IMR-90 (cell line): ENCODE data around the gene DPF3. TPM values are rescaled to one million over a fixed set of nuclear protein-coding genes. Genes with fewer than 3 reads are reported as not detected.

Experiments used
- ATAC-seq: fragments of 200-7000 bp; cut with Tn5 transposase; 2 replicates; pipeline ENCODE4 v1.9.1; 2020; ENCODE audit warnings: low read depth, mild to moderate bottlenecking, moderate library complexity
- BruUV-seq: library from RNA; stranded (reverse); fragments of 400-500 nt; replicated peaks from 2 replicates; lab custom pipeline; 2021; lab: Mats Ljungman, UMichigan
- CTCF ChIA-PET: fragments of 300-600 bp; formaldehyde crosslinking; extraction: SDS; loops from one replicate; lab custom pipeline; 2021; ENCODE audit warnings: antibody characterized with exemption; lab: Yijun Ruan, JAX
- POLR2A ChIA-PET: fragments of 300-600 bp; sonication (Branson Sonifier 250); formaldehyde crosslinking; loops from one replicate; lab custom pipeline; 2022; ENCODE audit warnings: antibody characterized with exemption; ENCODE audit not compliant: unreplicated experiment; lab: Charles Lee
- DNase-seq: peaks from one replicate; pipeline ENCODE4 v3.0.0; 2013
- H2AFZ ChIP-seq: replicated peaks from 2 replicates; pipeline ENCODE3; 2013; ENCODE audit warnings: low read length, mild to moderate bottlenecking; ENCODE audit not compliant: poor library complexity
- H2AK5ac ChIP-seq: 2 replicates; pipeline ENCODE4 v1.6.1; 2013; ENCODE audit warnings: low read depth, low read length, inconsistent platforms
- H2AK9ac ChIP-seq: replicated peaks from 2 replicates; pipeline ENCODE3; 2013; ENCODE audit warnings: mild to moderate bottlenecking, low read depth, low read length, moderate library complexity; ENCODE audit not compliant: poor library complexity
- H2BK120ac ChIP-seq: 2 replicates; pipeline ENCODE4 v1.6.1; 2013; ENCODE audit warnings: low read depth, low read length, inconsistent platforms
- H2BK15ac ChIP-seq: 3 replicates; pipeline ENCODE4 v1.6.1; 2013; ENCODE audit warnings: low read depth, low read length, inconsistent platforms
- H2BK20ac ChIP-seq: 2 replicates; pipeline ENCODE4 v1.6.1; 2013; ENCODE audit warnings: low read depth, mild to moderate bottlenecking, inconsistent platforms, low read length, moderate library complexity
- H2BK5ac ChIP-seq: 2 replicates; pipeline ENCODE4 v1.6.1; 2013; ENCODE audit warnings: mild to moderate bottlenecking, low read depth, low read length, inconsistent platforms; ENCODE audit not compliant: poor library complexity, severe bottlenecking
- H3K14ac ChIP-seq: replicated peaks from 2 replicates; pipeline ENCODE4 v1.6.1; 2013; ENCODE audit warnings: low read depth, low read length, inconsistent platforms
- H3K18ac ChIP-seq: 2 replicates; pipeline ENCODE4 v1.6.1; 2013; ENCODE audit warnings: low read depth, low read length, control low read depth
- H3K23ac ChIP-seq: 2 replicates; pipeline ENCODE4 v1.6.1; 2013; ENCODE audit warnings: low read depth, low read length, inconsistent platforms
- H3K27ac ChIP-seq: 2 replicates; pipeline ENCODE4 v1.5.1; 2013; ENCODE audit warnings: mild to moderate bottlenecking, control low read depth, low read length; ENCODE audit not compliant: insufficient read depth
- H3K27me3 ChIP-seq: 2 replicates; pipeline ENCODE4 v1.6.1; 2013; ENCODE audit warnings: low read length; ENCODE audit not compliant: control insufficient read depth, insufficient read depth
- H3K36me3 ChIP-seq: 2 replicates; pipeline ENCODE4 v1.6.1; 2013; ENCODE audit warnings: low read length, mixed read lengths; ENCODE audit not compliant: control insufficient read depth, insufficient read depth
- H3K4ac ChIP-seq: 2 replicates; pipeline ENCODE4 v1.6.1; 2013; ENCODE audit warnings: low read depth, low read length, inconsistent platforms
- H3K4me1 ChIP-seq: 2 replicates; pipeline ENCODE4 v1.6.1; 2013; ENCODE audit warnings: low read length, mixed read lengths; ENCODE audit not compliant: control insufficient read depth, insufficient read depth
- H3K4me2 ChIP-seq: 2 replicates; pipeline ENCODE4 v1.6.1; 2013; ENCODE audit warnings: low read depth, mild to moderate bottlenecking, control low read depth, low read length, moderate library complexity
- H3K4me3 ChIP-seq: 2 replicates; pipeline ENCODE4 v1.5.1; 2013; ENCODE audit warnings: low read depth, mild to moderate bottlenecking, control low read depth, low read length, moderate library complexity; ENCODE audit not compliant: insufficient read depth
- H3K56ac ChIP-seq: 2 replicates; pipeline ENCODE4 v1.6.1; 2013; ENCODE audit warnings: low read length, inconsistent platforms; ENCODE audit not compliant: insufficient read depth; ENCODE audit errors: extremely low read depth
- H3K79me1 ChIP-seq, 2 experiments: 2 replicates each; pipeline ENCODE4 v1.6.1; 2013; ENCODE audit warnings: low read length in 2 of 2, inconsistent platforms in 1 of 2, low read depth in 1 of 2
- H3K9ac ChIP-seq: 2 replicates; pipeline ENCODE4 v1.6.1; 2013; ENCODE audit warnings: low read depth, low read length, control low read depth
- H3K9me1 ChIP-seq: 2 replicates; pipeline ENCODE4 v1.6.1; 2013; ENCODE audit warnings: low read length, inconsistent platforms; ENCODE audit not compliant: insufficient read depth
- H3K9me3 ChIP-seq: 2 replicates; pipeline ENCODE4 v1.6.1; 2013; ENCODE audit warnings: low read length; ENCODE audit not compliant: control insufficient read depth, insufficient read depth
- H4K20me1 ChIP-seq: 2 replicates; pipeline ENCODE4 v1.6.1; 2013; ENCODE audit warnings: low read length, inconsistent platforms; ENCODE audit not compliant: insufficient read depth
- H4K5ac ChIP-seq: 2 replicates; pipeline ENCODE4 v1.6.1; 2013; ENCODE audit warnings: mild to moderate bottlenecking, low read depth, low read length, control low read depth
- H4K8ac ChIP-seq, 2 experiments: 2 replicates each; pipeline ENCODE4 v1.6.1; 2013; ENCODE audit warnings: low read depth in 2 of 2, low read length in 2 of 2, control low read depth in 1 of 2, inconsistent platforms in 1 of 2
- H4K91ac ChIP-seq: 2 replicates; pipeline ENCODE4 v1.6.1; 2013; ENCODE audit warnings: low read depth, low read length, inconsistent platforms; ENCODE audit not compliant: insufficient read depth
- NFE2L2 ChIP-seq: fragments of 150-350 bp; IDR thresholded peaks from 2 replicates; pipeline ENCODE4 v1.6.1; 2016; ENCODE audit warnings: low read depth, mild to moderate bottlenecking, low read length
- RFX5 ChIP-seq: IDR thresholded peaks from 2 replicates; pipeline ENCODE4 v1.8.0; 2012; ENCODE audit warnings: low read depth, mild to moderate bottlenecking, low read length, moderate library complexity
- WGBS, 2 experiments: methylation state at CpG; one replicate each; pipeline versions ENCODE4 v1.1.5 to v1.1.7; 2013; ENCODE audit warnings: missing lambda C conversion rate in 2 of 2; ENCODE audit not compliant: insufficient read length in 1 of 2; ENCODE audit errors: extremely low coverage in 2 of 2; 5-methylcytosine and 5-hydroxymethylcytosine counted together
- dilution Hi-C: fragments of 300-500 bp; cut with HindIII; formaldehyde crosslinking; loops from one replicate; pipeline ENCODE4 v1.14.3; 2018; ENCODE audit warnings: low sequenced_read_pairs; ENCODE audit not compliant: unreplicated experiment
- in situ Hi-C: fragments of 300-500 bp; cut with MboI; formaldehyde crosslinking; loops from 3 replicates; pipeline ENCODE4 v1.14.3; 2019; ENCODE audit warnings: low sequenced_read_pairs, inconsistent platforms, mixed read lengths
- intact Hi-C: fragments of 100-400 bp; cut with micrococcal nuclease; formaldehyde crosslinking; loops from 2 replicates; pipeline ENCODE4 v1.10.0; 2022
- polyA plus RNA-seq, 3 experiments: library from polyadenylated mRNA; depleted of rRNA; stranded (reverse); fragments of >200 nt; gene quantifications; 2 replicates each; pipeline ENCODE4 v1.2.3, GENCODE V29; 2012; ENCODE audit warnings: low replicate concordance in 1 of 3
- total RNA-seq: library from RNA; depleted of rRNA; stranded (reverse); fragments of >200 nt; gene quantifications from 2 replicates; pipeline ENCODE4 v1.2.3, GENCODE V29; 2012

The DPF3 gene
- total and polyA plus RNA-seq, 2 of the 4 experiments (the other 2 are of a cell fraction): 30.5 to 32.8 TPM

GRCh38 chr14:72612041-72612440 is 281.9 kb downstream of the DPF3 start:
- in situ Hi-C loops (no loop called here), dilution Hi-C loops (no loop called here), intact Hi-C loops (no loop called here)
- no peaks in the 10 kb centered on the region for H3K36me3 ChIP-seq
- H2AK9ac ChIP-seq: peak overlapping the region; percentile 25
- peaks cover 52% of the 10 kb centered on the region for H3K9me1 ChIP-seq
- H2AFZ ChIP-seq: no peak overlapping the region
- H2BK15ac ChIP-seq: peak overlapping the region; percentile 53; the same call in 2 of the 3 replicates
- peak overlapping the region; percentile 85 for H2BK20ac ChIP-seq
- H4K5ac ChIP-seq: no peak overlapping the region
- H4K91ac ChIP-seq: peak overlapping the region; percentile 100
- H3K4me1 ChIP-seq: peaks cover 54% of the 10 kb centered on the region
- H2BK5ac ChIP-seq: peak overlapping the region; percentile 25
- TF ChIP-seq NFE2L2 (no peak), RFX5 (no peak)
- no peak overlapping the region for H3K56ac ChIP-seq
- no peak for DNase-seq
- CTCF ChIA-PET: no interaction called here
- peak overlapping the region; percentile 100 for H2BK120ac ChIP-seq
- no peak overlapping the region for H3K4me2 ChIP-seq
- ATAC-seq: no peak
- no peaks in the 10 kb centered on the region for H3K27me3 ChIP-seq
- H3K9ac ChIP-seq: no peak overlapping the region
- H4K20me1 ChIP-seq: no peaks in the 10 kb centered on the region
- H3K14ac ChIP-seq: no peak overlapping the region
- H3K27ac ChIP-seq: no peak overlapping the region
- H3K79me1 ChIP-seq: peaks cover 0 to 29% of the 10 kb centered on the region in 2 experiments; a peak in 2 of 4 replicates
- H3K18ac ChIP-seq: no peak overlapping the region
- no CpG with 5 or more reads among the region's 4 CpGs for WGBS, 2 experiments
- BruUV-seq: no TSS peak
- H3K23ac ChIP-seq: no peak overlapping the region
- POLR2A ChIA-PET: no interaction called here
- no peak overlapping the region for H3K4me3 ChIP-seq
- peak overlapping the region; percentile 81; the same call in 1 of the 2 replicates for H2AK5ac ChIP-seq
- no peaks in the 10 kb centered on the region for H3K9me3 ChIP-seq
- H3K4ac ChIP-seq: peak overlapping the region; percentile 100; the same call in 1 of the 2 replicates
- H4K8ac ChIP-seq: peak overlapping the region in 1 of 2 experiments; percentile 43; a peak in 1 of 4 replicates
